Colon (tissue), 2 donors: Measurements from ENCODE around the gene MKRN1.
"Not testable (repeated sequence)": the region's sequence is repeated elsewhere in the genome, so short reads cannot be mapped to it uniquely, and the experiment has no call there.

Experiments
- FAIRE-seq: peaks from 2 replicates; lab custom pipeline; 2012; peaks lifted over from hg19 to GRCh38; lab: Jason Lieb, UNC
- donor health status: control.
- donor health status: control.

Gene MKRN1

GRCh38 chr7:140479062-140479738, at the start of gene MKRN1:
Gene MKRN1, minus strand, starts transcription at chr7:140479505. Its CDS starts 161 bp downstream, at chr7:140479344.
- FAIRE-seq: no peak

GRCh38 chr7:140526787-140527664, 47.7 kb upstream of the MKRN1 start:
- no peak for FAIRE-seq

- no peak for FAIRE-seq
Observed at GRCh38 chr7:140526214-140526613, 46.9 kb upstream of the MKRN1 start.

- no peak for FAIRE-seq
Observed at GRCh38 chr7:140525743-140526142, 46.4 kb upstream of the MKRN1 start.

GRCh38 chr7:140521421-140521820, 42.1 kb upstream of the MKRN1 start:
- FAIRE-seq: no peak

GRCh38 chr7:140519007-140519399, 39.7 kb upstream of the MKRN1 start:
- no peak for FAIRE-seq

GRCh38 chr7:140518370-140519006, 39.2 kb upstream of the MKRN1 start:
- FAIRE-seq: no peak

- FAIRE-seq: no peak
Observed at GRCh38 chr7:140517546-140518369, 38.5 kb upstream of the MKRN1 start.

- FAIRE-seq: no peak
Observed at GRCh38 chr7:140512317-140513000, 33.2 kb upstream of the MKRN1 start.

- FAIRE-seq: no peak
Observed at GRCh38 chr7:140509789-140510188, 30.5 kb upstream of the MKRN1 start.

- not testable (repeated sequence) for FAIRE-seq
Observed at GRCh38 chr7:140507556-140507955, 28.3 kb upstream of the MKRN1 start.

GRCh38 chr7:140506788-140507464, 27.6 kb upstream of the MKRN1 start:
- no peak for FAIRE-seq

GRCh38 chr7:140501966-140502365, 22.7 kb upstream of the MKRN1 start:
- FAIRE-seq: no peak

GRCh38 chr7:140497807-140498206, 18.5 kb upstream of the MKRN1 start:
- FAIRE-seq: not testable (repeated sequence)

GRCh38 chr7:140497241-140497769, 18.0 kb upstream of the MKRN1 start:
- no peak for FAIRE-seq

- FAIRE-seq: no peak
Observed at GRCh38 chr7:140495514-140496097, 16.3 kb upstream of the MKRN1 start.

- FAIRE-seq: no peak
Observed at GRCh38 chr7:140494867-140495266, 15.6 kb upstream of the MKRN1 start.

GRCh38 chr7:140489026-140489359, 9.7 kb upstream of the MKRN1 start:
- FAIRE-seq: no peak

- no peak for FAIRE-seq
Observed at GRCh38 chr7:140485500-140486265, 6.4 kb upstream of the MKRN1 start.
